K562 (cell line): ENCODE data around the gene TRIM38. TPM values are rescaled to one million over a fixed set of nuclear protein-coding genes. Genes with fewer than 3 reads are reported as not detected.

Experiments used
- CEBPG ChIP-seq, 3 experiments: fragments of 200-800 bp in 1 of 3; sonication (Bioruptor generic) in 1 of 3; sonication (generic) in 1 of 3; formaldehyde crosslinking in 1 of 3; IDR thresholded peaks in 2 of 3; conservative IDR thresholded peaks in 1 of 3; 2 replicates each; pipeline versions ENCODE4 v1.6.1 to v1.8.0; 2016 to 2022; ENCODE audit warnings: missing compliant biosample characterization in 2 of 3, missing genetic modification characterization in 2 of 3, mild to moderate bottlenecking in 1 of 3, missing genetic modification reagents in 1 of 3
- ELF4 ChIP-seq: fragments of 450-650 bp; formaldehyde crosslinking; IDR thresholded peaks from 2 replicates; pipeline ENCODE4 v1.4.0; 2022; ENCODE audit warnings: missing genetic modification characterization
- EZH2 ChIP-seq: IDR thresholded peaks from 2 replicates; pipeline ENCODE4 v1.6.1; 2012; ENCODE audit warnings: low read depth, mild to moderate bottlenecking, inconsistent platforms, low read length, borderline replicate concordance
- HCFC1 ChIP-seq: IDR thresholded peaks from 2 replicates; pipeline ENCODE4 v1.6.1; 2012; ENCODE audit warnings: low read depth, low read length, improper control_type of control experiment
- HDAC6 ChIP-seq: IDR thresholded peaks from 2 replicates; pipeline ENCODE4 v1.6.1; 2012; ENCODE audit warnings: low read depth, mild to moderate bottlenecking, control low read depth, inconsistent platforms, low read length, moderate library complexity
- ILK ChIP-seq: fragments of 450-650 bp; IDR thresholded peaks from 2 replicates; pipeline ENCODE4 v1.6.1; 2016; ENCODE audit warnings: missing genetic modification characterization, low read depth, mild to moderate bottlenecking, missing compliant biosample characterization, moderate library complexity, borderline replicate concordance
- NCOA1 ChIP-seq: fragments of 450-650 bp; IDR thresholded peaks from 2 replicates; pipeline ENCODE4 v1.6.1; 2016; ENCODE audit warnings: low read depth
- NFXL1 ChIP-seq: fragments of 450-650 bp; formaldehyde crosslinking; IDR thresholded peaks from 2 replicates; pipeline ENCODE4 v1.4.0; 2021; ENCODE audit warnings: mild to moderate bottlenecking
- PCBP1 ChIP-seq: fragments of 200-400 bp; formaldehyde crosslinking; IDR thresholded peaks from 2 replicates; pipeline ENCODE4 v1.6.1; 2018; ENCODE audit warnings: mild to moderate bottlenecking, low read depth, low read length; ENCODE audit not compliant: poor library complexity, severe bottlenecking
- PML ChIP-seq: IDR thresholded peaks from 2 replicates; pipeline ENCODE4 v1.6.1; 2012; ENCODE audit warnings: low read length, inconsistent platforms
- RFX7 ChIP-seq: fragments of 250-450 bp; sonication (Bioruptor Pico); IDR thresholded peaks from 2 replicates; pipeline ENCODE4 v1.5.1; 2021; ENCODE audit warnings: mild to moderate bottlenecking
- SAP30 ChIP-seq: fragments of 200-600 bp; sonication (generic); IDR thresholded peaks from 2 replicates; pipeline ENCODE4 v1.6.1; 2012; ENCODE audit warnings: borderline replicate concordance, low read depth, mild to moderate bottlenecking, moderate library complexity, low read length, control low read depth, inconsistent platforms; ENCODE audit not compliant: insufficient read depth, poor library complexity, severe bottlenecking
- SMARCA5 ChIP-seq: fragments of 450-650 bp; IDR thresholded peaks from 2 replicates; pipeline ENCODE4 v1.6.1; 2016
- TAF1 ChIP-seq: IDR thresholded peaks from 2 replicates; pipeline ENCODE4 v1.6.1; 2011; ENCODE audit warnings: mild to moderate bottlenecking, low read length, moderate library complexity; ENCODE audit not compliant: insufficient read depth, control insufficient read depth, severe bottlenecking; ENCODE audit errors: extremely low read depth
- TGIF2 ChIP-seq: sonication (generic); formaldehyde crosslinking; IDR thresholded peaks from 2 replicates; pipeline ENCODE4 v1.8.1; 2022; ENCODE audit warnings: mild to moderate bottlenecking, missing genetic modification reagents, moderate library complexity
- TRIM28 ChIP-seq: fragments of 450-650 bp; IDR thresholded peaks from 2 replicates; pipeline ENCODE4 v1.6.1; 2017
- ZBTB8A ChIP-seq: fragments of 450-650 bp; IDR thresholded peaks from 2 replicates; pipeline ENCODE4 v1.6.1; 2018; ENCODE audit warnings: mild to moderate bottlenecking, moderate library complexity; ENCODE audit not compliant: partially characterized antibody
- ZNF76 ChIP-seq: fragments of 250-450 bp; sonication (Bioruptor Pico); IDR thresholded peaks from 2 replicates; pipeline ENCODE4 v1.4.0; 2020; ENCODE audit warnings: mild to moderate bottlenecking, moderate library complexity, borderline replicate concordance
- ZNF785 ChIP-seq: fragments of 250-450 bp; sonication (Bioruptor Pico); IDR thresholded peaks from 2 replicates; pipeline ENCODE4 v1.4.0; 2020; ENCODE audit warnings: mild to moderate bottlenecking
- polyA plus RNA-seq, 8 experiments: library from polyadenylated mRNA; depleted of rRNA in 4 of 8; stranded (reverse) in 5 of 8; unstranded in 3 of 8; fragments of >200 nt; fragmentation: Nextera tagmentation in 2 of 8; fragmentation: Illumina TruSeq in 1 of 8; extraction: Ambion mirVana in 2 of 8; extraction: Trizol in 1 of 8; gene quantifications; 2 replicates each; pipeline versions ENCODE4 v1.2.1 to v1.2.3, GENCODE V29; 2011 to 2014; ENCODE audit warnings: inconsistent platforms in 1 of 8, missing spikeins in 1 of 8
- total RNA-seq, 7 experiments: library from RNA; depleted of rRNA in 6 of 7; stranded (reverse); fragments of >200 nt in 6 of 7; fragmentation: Illumina TruSeq in 2 of 7; extraction: Trizol in 2 of 7; gene quantifications; 2 replicates each; pipeline versions ENCODE4 v1.2.1 to v1.2.3, GENCODE V29; 2011 to 2021; ENCODE audit warnings: low replicate concordance in 1 of 7
- TF ChIP-seq, protein P1 (sequence below): sonication (generic); formaldehyde crosslinking; IDR thresholded peaks from 2 replicates; pipeline ENCODE4 v1.4.0; 2020; ENCODE audit warnings: mild to moderate bottlenecking, missing genetic modification reagents
- TF ChIP-seq, protein P2 (sequence below): sonication (generic); formaldehyde crosslinking; IDR thresholded peaks from 2 replicates; pipeline ENCODE4 v1.8.1; 2023; ENCODE audit warnings: mild to moderate bottlenecking, missing genetic modification reagents
- TF ChIP-seq, protein P3 (sequence below): sonication (generic); formaldehyde crosslinking; IDR thresholded peaks from 2 replicates; pipeline ENCODE4 v1.8.0; 2022; ENCODE audit warnings: missing genetic modification reagents, mild to moderate bottlenecking, borderline replicate concordance
- TF ChIP-seq, protein P4 (sequence below): fragments of 450-650 bp; IDR thresholded peaks from 2 replicates; pipeline ENCODE4 v1.6.1; 2018; ENCODE audit warnings: mild to moderate bottlenecking, low read depth; ENCODE audit not compliant: partially characterized antibody

TRIM38 gene
- total and polyA plus RNA-seq, 9 of the 15 experiments (the other 6 are each of a cell fraction or from before 2014, with no cell fraction given): 1.7 to 6.7 (median 6.3) TPM

DNA sequence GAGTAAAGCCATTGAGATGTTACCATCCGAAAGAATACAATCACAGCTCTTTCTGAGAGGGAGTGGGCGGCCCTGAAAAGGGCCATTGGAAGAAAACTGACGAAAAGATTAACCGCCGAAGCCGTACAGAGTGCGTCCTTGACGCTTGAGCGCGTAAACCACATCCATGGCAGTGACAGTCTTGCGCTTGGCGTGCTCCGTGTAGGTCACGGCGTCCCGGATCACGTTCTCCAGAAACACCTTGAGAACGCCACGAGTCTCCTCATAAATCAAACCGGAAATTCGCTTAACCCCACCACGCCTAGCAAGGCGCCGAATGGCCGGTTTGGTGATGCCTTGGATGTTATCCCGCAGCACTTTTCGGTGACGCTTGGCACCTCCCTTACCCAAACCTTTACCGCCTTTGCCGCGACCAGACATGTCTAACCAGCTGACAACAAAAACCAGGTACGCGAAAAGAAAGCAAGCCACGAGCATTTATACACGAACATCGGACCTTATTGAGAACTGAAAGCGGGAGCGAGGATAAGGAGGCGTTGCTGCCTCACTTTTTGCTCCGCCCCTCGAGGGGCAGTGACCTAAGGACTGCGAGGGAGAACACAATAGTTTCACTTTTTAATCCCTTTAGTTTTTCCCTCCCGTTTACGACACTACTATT is 64.4 kb downstream of the TRIM38 start (continued):
- TF ChIP-seq, protein P1, sequence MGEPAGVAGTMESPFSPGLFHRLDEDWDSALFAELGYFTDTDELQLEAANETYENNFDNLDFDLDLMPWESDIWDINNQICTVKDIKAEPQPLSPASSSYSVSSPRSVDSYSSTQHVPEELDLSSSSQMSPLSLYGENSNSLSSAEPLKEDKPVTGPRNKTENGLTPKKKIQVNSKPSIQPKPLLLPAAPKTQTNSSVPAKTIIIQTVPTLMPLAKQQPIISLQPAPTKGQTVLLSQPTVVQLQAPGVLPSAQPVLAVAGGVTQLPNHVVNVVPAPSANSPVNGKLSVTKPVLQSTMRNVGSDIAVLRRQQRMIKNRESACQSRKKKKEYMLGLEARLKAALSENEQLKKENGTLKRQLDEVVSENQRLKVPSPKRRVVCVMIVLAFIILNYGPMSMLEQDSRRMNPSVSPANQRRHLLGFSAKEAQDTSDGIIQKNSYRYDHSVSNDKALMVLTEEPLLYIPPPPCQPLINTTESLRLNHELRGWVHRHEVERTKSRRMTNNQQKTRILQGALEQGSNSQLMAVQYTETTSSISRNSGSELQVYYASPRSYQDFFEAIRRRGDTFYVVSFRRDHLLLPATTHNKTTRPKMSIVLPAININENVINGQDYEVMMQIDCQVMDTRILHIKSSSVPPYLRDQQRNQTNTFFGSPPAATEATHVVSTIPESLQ (CRISPR knock-in tag): peak; percentile 91; the same call in 1 of the 2 replicates
- TF ChIP-seq, protein P2, sequence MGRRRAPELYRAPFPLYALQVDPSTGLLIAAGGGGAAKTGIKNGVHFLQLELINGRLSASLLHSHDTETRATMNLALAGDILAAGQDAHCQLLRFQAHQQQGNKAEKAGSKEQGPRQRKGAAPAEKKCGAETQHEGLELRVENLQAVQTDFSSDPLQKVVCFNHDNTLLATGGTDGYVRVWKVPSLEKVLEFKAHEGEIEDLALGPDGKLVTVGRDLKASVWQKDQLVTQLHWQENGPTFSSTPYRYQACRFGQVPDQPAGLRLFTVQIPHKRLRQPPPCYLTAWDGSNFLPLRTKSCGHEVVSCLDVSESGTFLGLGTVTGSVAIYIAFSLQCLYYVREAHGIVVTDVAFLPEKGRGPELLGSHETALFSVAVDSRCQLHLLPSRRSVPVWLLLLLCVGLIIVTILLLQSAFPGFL (CRISPR knock-in tag): 0 out of 2 replicates have a peak, but pooled peaks have one; percentile 44
- TF ChIP-seq SMARCA5 (no peak), ZNF785 (no peak), RFX7 (CRISPR knock-in tag) (peak; percentile 93), SAP30 (peak; percentile 74), ELF4 (CRISPR knock-in tag) (peak; percentile 96), HDAC6 (no peak), TGIF2 (CRISPR knock-in tag) (no peak), NCOA1 (peak; percentile 78), ZNF76 (CRISPR knock-in tag) (no peak), HCFC1 (peak; percentile 56), ILK (tag) (no peak), CEBPG (CRISPR knock-in tag; IDR thresholded peaks at IDR 0.05) (no peak), CEBPG (tag; conservative IDR thresholded peaks at IDR 0.05 in 1 of 2, IDR thresholded peaks at IDR 0.05 in 1 of 2) (no peak), EZH2 (no peak), TAF1 (peak; percentile 91), PCBP1 (no peak), PML (peak; percentile 98), TRIM28 (no peak), NFXL1 (no peak), ZBTB8A (no peak)
- TF ChIP-seq, protein P3, sequence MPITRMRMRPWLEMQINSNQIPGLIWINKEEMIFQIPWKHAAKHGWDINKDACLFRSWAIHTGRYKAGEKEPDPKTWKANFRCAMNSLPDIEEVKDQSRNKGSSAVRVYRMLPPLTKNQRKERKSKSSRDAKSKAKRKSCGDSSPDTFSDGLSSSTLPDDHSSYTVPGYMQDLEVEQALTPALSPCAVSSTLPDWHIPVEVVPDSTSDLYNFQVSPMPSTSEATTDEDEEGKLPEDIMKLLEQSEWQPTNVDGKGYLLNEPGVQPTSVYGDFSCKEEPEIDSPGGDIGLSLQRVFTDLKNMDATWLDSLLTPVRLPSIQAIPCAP (CRISPR knock-in tag): no peak
- TF ChIP-seq, protein P4, sequence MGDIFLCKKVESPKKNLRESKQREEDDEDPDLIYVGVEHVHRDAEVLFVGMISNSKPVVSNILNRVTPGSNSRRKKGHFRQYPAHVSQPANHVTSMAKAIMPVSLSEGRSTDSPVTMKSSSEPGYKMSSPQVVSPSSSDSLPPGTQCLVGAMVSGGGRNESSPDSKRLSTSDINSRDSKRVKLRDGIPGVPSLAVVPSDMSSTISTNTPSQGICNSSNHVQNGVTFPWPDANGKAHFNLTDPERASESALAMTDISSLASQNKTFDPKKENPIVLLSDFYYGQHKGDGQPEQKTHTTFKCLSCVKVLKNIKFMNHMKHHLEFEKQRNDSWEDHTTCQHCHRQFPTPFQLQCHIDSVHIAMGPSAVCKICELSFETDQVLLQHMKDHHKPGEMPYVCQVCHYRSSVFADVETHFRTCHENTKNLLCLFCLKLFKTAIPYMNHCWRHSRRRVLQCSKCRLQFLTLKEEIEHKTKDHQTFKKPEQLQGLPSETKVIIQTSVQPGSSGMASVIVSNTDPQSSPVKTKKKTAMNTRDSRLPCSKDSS: no peak
